SK-N-MC (cell line): Measurements from ENCODE around the gene KIAA1217.

Experiments
- EZH2 ChIP-seq: fragments of 200-600 bp; sonication (generic); IDR thresholded peaks from one replicate; pipeline ENCODE4 v1.6.1; 2017; ENCODE audit warnings: antibody characterized with exemption
- FOXP2 ChIP-seq: optimal IDR thresholded peaks from 2 replicates; pipeline ENCODE3; 2011; ENCODE audit warnings: mild to moderate bottlenecking, moderate library complexity; ENCODE audit not compliant: insufficient read depth; ENCODE audit errors: extremely low read length, control extremely low read depth
- POLR2AphosphoS5 ChIP-seq: IDR thresholded peaks from 2 replicates; pipeline ENCODE4 v1.6.1; 2012; ENCODE audit warnings: mild to moderate bottlenecking, low read depth, low read length, borderline replicate concordance

GRCh38 chr10:24550680-24551079 lies 341.7 kb downstream of the KIAA1217 start:
- no peak for TF ChIP-seq FOXP2
- TF ChIP-seq POLR2AphosphoS5: no peak
- TF ChIP-seq EZH2: no peak
